GOT3 (cell line): ENCODE data around the gene GHRH.

Experiments used
- DNase-seq: peaks from one replicate; lab custom pipeline; 2025; ENCODE audit warnings: mixed read lengths; lab: John Stamatoyannopoulos, UW

Gene GHRH

DNA sequence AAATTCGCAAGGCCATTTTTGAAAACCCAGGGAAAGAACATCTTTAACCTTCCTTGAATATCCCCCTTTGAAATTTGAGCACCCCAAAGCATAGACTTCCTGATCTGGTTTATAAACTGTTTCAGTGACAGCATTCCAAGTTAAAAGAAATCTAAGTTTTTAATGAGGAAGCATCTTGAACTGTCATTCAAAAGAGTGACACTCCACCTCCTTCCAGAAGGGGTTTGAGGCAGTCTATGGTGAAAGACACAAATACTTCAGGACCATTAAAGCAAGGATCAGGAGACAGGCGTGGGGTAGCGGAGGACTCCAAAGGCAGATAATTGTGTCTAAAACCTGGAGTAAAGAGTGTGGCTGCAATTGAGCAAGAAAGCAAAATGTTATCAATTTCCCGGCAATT lies 691 bp downstream of the GHRH start:
- no peak for DNase-seq

DNA sequence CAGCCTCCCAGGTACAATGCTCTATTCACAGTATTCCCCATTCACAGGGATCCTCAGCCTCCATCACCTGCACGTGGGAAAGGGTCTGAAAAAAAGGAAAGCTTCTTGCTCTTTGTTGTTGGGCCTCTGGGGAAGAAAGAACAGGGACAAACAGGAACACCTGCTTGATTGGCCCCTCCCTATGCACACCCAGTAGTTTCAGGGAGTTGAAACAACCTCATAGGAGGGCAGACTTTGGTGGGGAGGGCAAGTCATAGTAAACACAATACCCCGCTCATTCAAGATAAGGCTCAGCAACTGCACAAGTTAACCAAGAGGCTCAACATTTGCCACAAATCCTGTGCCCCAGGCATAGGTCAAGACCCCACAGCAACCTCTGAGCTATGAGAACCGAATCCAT lies 1.7 kb downstream of the GHRH start:
- no peak for DNase-seq

DNA sequence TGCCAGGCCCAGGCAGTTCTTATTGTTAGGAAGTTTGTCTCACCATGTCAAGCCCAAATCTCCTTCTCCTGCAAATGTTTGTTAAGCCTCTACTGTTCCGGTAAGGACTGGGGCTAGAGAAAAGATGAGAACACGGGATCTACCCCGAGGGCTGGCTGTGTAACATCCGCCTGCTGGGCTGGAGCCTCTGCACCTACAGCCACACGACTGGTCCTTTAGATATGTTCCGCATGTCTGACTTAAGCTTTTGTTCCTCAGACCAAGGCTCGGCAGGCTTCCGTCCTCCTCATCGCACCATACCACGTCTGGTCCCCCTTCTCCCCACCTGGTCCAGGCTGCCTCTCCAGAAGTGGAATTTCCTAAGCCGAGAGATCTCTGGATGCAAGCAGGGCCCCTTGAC lies 2.6 kb downstream of the GHRH start:
- DNase-seq, result no peak

DNA sequence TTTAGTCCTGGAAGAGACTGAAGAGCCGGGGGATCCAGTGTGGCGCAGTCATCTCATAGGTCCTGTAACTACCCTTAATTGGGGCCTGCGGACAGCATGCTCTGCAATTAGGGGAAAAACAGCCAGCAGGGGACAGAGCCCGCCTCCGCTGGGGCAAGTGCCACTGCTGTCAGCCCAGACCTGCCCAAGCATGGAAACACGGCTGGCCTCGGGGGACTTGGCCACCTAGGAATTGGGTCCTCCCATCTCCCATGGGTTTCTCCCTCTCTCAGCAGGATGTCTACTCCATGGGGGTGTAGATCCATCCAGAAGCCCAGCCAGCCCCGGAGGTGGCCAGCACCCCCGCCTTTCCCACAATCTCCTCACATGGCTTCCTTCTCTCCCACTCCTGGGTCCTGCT lies 3.6 kb downstream of the GHRH start:
- no peak for DNase-seq

DNA sequence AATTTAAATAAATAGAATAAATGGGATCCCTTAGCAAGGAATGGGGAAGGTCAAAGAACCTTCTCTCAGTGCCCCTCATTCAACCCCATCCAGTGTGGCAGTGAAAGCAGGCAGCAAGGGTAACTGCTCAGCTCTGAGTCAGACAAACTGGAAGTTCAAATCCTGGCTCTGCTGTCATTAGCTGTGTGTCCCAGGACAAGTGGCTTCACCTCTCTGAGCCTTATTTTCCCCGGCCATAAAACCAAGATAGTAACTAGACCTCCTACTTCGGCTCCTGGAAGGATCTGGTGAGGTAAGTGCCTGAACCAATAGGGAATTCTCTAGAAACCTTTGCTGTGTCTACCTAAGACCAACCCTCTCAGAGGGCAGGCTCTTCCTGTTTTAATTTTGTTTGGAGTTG lies 4.1 kb downstream of the GHRH start:
- DNase-seq, result no peak

DNA sequence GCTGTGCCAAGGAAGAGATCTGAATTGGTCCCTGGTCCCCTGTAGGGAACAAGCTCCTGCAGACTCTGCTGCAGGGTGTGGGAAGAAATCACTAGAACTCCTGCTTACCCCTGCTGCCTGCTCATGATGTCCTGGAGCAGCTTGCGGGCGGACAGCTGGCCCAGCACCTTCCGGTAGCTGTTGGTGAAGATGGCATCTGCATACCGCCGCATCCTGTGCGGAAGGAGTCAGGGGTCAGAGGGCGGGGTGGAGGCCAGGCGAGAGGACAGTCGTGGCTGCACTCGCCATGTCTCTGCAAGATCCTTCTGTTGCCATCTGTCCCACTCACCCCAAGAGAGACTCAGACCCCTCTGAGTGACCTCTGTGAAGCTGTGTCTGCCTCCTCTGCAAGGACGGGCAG lies 5.3 kb downstream of the GHRH start:
- no peak for DNase-seq

DNA sequence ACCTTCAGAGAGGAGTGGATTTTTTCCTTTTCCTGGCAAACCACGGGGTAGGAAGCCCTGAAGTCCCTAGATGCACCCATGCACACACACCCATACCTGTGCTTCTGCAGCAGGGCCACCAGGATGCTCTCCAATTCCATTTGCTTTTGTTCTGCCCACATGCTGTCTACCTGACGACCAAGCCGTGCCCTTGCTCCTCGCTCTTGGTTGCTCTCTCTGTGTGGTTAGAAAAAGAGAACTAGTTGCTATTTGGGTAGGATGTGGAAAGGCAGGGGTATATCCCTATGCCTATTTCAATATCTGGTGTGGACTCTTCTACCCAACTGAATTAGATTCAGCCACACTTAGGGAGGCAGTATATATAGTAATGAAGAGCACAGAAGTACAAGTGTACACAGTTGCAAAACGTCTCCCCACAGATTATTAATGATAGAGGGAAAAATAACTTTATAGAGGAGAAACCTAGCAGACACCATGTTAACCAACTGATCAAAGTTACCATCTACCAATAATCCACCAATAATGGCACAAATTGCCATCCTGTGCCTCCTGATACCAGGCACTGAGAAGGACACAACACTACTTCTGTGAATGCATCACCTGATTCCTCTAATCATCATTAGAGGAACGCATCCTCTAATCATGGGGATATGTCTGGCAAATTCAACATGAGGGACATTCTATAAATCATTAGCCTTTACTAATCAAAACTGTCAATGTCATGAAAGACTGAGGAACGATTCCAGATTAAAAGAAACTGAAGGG lies 7.3 kb downstream of the GHRH start:
- no peak for DNase-seq

DNA sequence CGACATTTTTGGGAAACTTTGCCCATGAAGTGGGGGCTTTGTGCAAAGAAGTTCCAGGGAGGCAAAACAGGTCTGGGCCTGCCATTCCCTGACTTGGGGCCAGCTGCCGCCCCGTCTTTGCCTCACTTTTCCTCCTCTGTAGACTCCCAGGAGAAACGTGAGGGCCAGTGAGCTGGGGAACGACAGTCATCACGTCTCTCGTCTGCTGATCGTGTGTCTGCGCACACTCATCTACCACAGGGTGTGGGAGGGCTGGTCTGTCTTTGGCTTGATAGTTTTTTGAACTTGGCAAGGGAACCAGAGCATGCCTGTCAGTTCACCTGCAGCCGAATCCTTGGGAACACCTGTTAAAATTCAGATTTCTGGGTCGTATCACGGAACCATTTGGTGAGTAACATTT lies 8.5 kb downstream of the GHRH start:
- no peak for DNase-seq

DNA sequence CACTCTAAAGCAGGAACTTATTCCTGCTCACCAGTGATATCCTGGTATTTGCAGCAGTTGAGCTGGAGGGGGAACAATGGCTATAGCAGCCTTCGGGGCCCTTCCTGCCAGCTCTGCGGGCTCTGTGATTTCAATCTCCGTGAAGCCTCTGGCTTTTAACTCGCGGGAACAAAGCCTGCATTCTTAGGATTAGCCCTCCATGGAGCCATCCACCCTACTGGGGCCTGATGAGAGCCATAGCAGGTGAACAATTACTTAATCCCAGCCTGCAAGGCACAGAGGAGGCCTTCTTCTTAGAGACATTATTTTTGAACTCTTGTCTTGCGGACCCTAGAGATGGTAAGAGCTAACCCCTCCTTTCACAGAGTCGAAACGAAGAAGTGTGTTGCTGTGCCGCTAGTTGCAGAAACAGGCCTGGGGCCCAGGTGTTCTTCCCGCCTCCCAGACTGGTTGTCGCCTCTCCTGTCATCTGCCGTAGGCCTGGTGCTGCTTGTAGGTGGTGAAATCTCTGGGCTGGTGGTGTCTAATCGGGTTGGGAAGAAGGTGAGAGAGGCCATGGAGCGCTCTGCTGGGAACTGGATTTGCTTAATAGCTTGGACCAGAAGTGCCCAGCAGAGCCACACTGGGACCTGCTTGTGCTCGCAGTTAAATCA lies 9.7 kb downstream of the GHRH start:
- no peak for DNase-seq

DNA sequence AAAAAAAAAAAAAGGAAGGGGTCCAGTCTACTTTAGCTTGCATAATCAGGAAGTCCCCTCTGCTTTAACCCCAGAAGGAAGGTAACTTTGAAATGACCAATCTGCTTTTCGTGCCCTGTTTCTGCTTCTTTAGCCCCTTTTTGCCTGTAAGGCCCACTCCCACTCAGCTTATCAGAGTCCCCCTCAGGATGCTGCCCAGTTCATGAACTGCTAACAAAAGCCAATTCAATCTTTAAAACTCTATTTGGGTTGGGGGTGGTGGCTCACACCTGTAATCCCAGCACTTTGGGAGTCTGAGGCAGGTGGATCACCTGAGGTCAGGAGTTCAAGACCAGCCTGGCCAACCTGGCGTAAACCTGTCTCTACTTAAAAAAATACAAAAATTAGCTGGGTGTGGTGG lies 12.3 kb downstream of the GHRH start:
- no peak for DNase-seq

DNA sequence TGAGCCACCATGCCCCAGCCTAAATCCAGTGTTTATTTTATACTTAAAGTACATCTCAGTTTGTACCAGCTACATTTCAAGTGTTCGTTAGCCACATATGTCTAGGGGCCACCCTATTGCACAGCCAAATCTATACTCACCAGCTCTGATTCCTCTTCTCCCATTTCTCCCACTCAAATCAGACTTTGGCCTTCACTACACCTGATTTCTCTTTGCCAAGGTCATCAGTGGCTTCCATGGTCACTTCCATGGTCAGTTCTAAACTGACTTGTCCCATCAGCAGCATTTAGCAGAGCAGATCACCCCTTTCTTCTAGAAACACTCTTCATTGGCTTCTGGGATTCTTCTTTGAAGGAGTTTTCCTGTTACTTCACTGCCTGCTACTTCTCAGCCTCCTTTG lies 14.1 kb downstream of the GHRH start:
- DNase-seq, result no peak

DNA sequence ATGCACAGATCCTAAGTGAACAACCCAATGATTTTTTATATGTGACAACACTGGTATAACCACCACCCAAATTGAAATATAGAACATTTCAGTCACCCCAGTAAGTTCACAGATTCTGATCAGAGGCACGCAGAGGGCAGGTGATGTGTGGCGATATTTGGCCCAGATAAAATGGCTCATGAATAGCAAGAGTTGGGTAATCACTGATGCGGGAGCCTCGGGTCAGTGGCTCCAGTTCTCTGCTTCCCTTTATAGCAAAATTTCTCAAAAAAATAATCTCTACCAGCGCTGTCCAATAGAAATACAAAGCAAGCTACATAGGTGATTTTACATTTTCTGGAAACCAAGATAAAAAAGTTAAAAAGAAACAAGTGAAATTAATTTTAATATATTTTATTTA lies 14.9 kb downstream of the GHRH start:
- DNase-seq, result no peak

DNA sequence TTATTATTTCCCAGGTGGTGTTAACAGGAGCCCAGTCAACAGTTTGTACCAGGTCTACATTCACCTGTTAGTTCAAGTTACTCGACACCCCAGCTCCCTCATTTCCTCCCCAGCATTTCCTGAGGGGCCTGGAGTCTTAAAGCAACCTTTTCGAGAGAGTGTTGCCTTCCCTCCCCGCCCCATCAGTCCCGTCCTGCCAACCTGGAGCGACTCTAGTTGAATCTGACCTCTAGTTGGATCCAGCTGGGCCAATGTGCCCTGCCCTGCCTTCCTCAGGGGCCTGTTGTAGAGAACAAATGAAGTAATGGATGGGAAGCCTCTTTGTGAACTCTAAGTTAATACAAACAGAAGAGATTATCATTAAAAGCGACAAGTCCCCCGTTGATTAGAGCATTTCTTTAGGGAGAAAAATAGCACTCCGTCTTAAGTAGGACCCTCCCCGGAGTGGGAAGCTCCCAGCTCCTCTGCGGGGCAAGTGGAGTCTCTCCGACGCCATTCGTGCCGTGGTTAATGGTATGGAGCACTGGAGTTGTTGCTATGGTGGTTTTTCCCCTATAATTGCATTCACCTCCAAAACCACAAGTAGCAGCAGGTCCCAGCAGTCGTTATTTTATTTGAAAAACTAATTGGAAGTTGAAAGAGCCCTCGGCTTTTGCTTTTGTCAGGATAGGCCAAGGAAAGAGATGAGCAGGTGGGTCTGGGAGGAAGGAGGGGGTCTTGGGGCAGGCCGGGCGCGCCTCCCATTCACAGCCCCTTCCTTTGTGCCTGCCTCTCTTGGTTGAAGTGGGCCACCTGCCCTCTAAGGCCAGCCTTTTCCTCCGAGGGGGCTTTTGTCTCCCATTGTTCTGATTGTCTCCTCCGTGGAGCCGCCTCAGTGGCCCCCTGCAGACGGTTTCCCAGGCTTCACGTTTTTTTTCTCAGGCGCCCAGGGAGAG lies 16.1 kb downstream of the GHRH start:
- no peak for DNase-seq

DNA sequence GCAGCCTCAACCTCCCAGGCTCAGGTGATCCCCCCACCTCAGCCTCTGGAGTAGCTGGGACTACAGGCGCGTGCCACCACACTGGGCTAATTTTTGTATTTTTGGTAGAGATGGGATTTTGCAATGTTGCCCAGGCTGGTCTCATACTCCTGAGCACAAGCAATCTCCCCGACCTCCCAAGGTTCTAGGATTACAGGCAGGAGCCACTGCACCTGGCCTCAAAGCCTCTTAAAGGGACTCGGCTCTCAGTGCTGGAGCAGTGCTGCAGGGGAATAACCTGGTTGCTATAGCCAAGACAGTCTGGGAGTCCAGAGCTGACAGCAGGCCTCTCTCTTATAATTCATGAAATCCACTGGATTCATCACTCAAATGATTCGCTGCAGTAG lies 17.0 kb downstream of the GHRH start:
- DNase-seq, result no peak

DNA sequence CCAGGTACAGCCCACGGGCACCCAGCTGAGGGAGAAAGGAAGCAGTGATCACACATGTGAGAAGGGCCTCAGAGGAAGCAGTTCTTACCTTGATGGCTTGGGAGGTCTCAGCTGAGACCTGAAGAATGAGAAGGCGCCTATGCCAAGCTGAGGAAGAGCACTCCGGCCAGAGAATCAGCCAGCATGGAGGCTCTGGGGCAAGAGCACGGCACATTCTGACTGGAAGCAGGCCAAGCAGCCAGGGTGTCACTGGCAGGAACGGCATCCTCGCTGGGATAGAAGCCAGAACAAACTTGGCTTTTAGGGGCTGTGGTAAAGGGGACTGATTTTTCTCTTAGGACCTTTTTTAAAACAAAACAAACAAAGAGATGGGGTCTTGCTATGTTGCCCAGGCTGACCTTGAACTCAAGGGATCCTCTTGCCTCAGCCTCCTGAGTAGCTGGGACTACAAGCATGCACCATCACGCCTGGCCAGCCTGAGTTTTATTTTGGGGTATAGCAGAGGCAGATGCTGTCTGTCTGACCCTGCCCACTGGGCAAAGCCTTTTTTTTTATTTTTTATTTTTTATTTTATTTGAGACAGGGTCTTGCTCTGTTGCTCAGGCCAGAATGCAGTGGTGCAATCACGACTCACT lies 17.6 kb downstream of the GHRH start:
- DNase-seq, result no peak

DNA sequence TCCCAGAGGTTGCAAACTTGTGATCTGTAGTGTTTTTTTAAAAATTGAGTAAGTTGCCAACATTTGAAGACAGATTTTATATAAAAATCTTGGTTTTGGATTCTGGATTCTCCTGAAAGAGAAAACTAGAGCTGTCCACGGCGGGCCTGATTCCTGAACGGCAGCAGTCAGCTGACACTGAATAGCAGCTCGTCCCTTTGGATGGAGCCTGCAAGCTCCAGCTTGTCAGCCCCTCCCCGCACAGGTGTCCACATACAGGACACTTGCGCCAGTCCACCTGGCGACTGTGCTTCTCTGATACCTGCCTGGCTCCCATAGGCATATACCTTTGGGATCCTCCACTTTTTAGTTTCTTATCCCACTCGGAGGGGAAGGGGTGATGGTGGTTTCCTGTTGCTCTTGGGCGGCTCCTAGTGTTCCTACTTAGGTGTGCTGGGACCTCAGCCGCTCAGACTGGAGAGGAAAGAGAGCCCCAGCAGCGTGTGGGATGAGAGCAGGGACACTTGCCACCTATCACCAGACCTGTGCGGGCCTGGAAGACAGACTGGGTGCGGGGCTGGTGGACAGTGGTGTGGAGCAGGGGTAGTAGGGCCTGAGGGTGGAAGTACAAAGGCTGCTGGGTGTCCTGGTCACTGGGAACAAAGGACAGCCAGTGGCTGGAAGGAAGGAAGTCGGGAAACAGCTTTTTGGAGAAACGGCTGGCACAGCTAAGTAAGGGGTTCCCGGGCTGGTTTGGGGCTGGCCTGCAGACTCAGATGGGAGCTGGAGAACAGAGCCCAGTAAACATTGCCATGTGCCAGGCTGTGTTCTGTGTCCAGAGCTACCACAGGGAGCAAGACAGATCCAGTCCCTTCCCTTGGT lies 18.3 kb downstream of the GHRH start:
- DNase-seq, result no peak

DNA sequence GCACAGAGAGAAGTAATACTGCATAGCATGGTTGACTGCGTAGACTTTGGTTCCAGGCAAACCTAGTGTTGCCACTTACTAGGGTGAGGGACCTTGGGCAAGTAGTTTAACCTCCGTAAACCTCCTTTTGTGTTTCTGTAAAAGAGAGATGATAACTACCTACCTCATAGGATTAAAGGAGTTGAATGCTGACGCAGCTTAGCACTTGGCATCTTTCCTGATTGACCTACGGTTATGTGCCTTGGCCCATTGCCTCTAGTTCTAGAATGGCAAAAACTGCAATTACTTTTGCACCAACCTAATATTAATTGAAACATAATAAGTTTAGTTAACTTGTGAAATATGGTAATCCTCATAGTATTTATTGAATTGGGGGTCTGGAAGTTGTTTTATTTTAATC lies 19.1 kb downstream of the GHRH start:
- DNase-seq, result no peak

DNA sequence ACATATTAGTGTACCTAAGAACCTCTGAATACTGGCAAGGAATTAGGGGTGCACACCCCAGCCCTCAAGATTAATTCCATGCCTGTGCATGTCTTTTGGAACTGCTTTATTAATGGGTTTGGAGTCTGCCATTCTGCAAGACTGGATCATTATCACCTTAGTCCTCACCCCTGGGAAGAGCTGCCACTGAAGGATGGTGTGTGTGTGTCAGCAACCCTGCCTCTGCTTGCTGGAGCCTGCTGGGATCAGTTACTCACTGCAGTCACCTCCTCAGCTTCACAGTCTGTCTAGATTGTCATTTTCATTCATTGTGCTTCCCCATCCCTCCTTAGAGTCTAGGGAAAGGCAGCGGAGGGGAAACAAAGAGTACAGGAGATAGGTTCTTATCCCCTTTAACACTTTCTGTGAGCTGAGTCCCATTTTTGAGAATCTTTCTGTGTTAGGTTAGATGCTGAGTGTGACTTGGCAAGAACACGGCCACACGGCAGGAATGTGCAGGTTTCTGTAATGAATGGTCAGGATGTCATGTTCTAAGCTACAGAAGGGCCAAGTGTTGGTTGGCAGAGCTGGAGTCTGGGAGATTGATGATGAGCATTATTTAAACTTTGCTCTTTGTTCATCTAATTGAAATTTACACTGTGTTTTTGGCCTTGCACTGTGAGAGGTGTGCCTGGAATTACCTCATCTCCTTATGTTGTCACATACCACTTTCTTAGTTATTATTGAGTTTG lies 21.1 kb downstream of the GHRH start:
- no peak for DNase-seq

DNA sequence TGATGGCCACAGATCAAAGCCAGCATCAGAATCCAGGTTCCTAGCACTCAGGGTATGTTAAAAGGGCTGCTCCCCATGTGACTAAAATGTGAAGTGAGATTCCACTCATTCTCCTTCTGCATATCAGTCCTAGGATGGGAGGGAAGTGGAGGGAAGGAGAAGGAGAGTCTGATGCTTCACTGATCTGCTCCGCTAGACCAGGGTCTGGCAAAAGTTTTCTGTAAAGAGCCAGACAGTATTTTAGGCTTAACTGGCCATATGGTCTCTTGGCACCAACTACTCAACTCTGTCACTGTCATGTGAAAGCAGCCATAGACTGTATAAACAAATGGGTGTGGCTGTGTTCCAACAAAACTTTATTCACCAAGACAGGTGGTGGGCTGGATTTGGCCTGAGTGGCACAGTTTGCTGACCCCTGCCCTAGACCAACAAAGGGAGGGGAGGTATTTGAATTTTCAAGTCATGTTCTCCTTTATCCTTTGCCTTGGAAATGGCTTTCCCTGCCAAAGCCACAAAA lies 22.6 kb downstream of the GHRH start:
- no peak for DNase-seq

DNA sequence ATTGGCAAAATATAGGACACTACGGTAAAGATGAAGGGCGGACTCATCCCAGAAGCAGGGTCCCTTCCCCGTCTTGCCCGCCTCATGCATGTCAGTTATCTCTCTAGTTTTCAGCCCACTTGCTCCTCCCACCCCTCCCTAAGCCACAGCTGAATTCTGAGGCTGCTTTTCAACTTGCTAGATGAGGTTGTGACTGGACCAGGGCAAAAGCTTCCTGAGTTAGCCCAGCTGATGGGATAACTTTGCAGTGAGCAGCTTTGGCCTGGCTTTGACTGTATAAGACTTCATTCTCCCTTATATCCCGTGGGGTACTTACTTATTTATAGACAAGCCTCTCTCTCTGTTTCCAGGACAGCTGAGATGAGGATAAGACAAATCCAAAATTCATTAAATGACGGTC lies 23.2 kb downstream of the GHRH start:
- no peak for DNase-seq

DNA sequence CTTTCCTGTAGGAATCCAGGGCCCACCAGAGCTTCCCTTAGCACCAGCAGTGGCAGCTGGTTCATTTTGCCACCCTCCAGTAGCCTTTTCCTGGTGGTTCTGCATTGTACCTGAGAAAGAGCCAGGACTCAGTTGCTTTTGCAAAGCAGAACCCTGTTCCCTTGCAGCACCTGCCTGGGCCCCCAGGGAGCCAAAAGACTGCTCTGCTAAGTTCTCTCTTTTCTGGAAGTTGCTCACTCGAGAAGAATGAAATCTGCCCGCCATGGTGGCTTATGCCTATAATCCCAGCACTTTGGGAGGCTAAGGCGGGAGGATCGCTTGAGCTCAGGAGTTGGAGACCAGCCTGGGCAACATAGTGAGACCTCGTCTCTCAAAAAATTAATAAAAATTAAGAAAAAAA lies 24.0 kb downstream of the GHRH start:
- DNase-seq, result no peak
